ENCODE results near the gene KIF21A. TPM values are rescaled to one million over a fixed set of nuclear protein-coding genes. Genes with fewer than 3 reads are reported as not detected.

KIF21A gene
- total RNA-seq, 5 donors from 2014 or later (not counting 1 experiment from before 2014, with no cell fraction given): 9.9 to 19.6 (median 13.2) TPM

DNA sequence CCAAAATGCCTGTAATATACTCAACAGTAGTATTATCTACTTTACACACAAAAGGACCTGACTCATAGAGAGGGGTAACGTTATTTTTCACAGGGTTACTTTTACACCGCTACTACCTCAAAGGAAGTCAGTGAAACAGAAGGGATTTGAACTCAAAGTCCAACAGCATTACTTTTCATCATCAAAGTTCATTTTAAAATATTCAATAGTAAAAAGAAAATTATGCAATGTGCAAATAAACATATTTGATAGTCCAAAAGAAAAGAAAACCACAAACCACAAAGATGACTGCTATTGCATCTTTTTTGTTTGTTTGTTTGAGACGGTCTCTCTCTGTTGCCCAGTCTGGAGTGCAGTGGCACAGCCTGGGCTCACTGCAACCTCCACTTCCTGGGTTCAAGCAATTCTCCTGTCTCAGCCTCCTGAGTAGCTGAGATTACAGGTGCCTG is 15.5 kb downstream of the KIF21A start:
- CTCF ChIA-PET: interaction anchor here in 1 of 2 donors (0.6 to 1.2 kb wide), 4 partner anchors 9 to 107 kb away, joined by 3 to 4 read pairs (median 4); no protein-coding TSS in a partner anchor
- Mint-ChIP-seq H3K27ac (no peak overlapping the region), H3K4me1 (peaks cover 4 to 14% (median 11%) of the 10 kb centered on the region in 3 donors), H3K4me3 (no peak overlapping the region), H3K27me3 (no peaks in the 10 kb centered on the region), H3K36me3 (no peaks in the 10 kb centered on the region), H3K9me3 (no peaks in the 10 kb centered on the region)
- no peak overlapping the region for H3K27ac ChIP-seq (ENCODE audit: low read length)
- H3K4me3 ChIP-seq (ENCODE audit: control insufficient read depth in 1 of 2, extremely low read depth in 1 of 2, low read length in 1 of 2): no peak overlapping the region
- no CpG with 5 or more reads among the region's 3 CpGs for WGBS (ENCODE audit: insufficient coverage)
- no peaks in the 10 kb centered on the region for H3K36me3 ChIP-seq (ENCODE audit: control insufficient read depth in 2 of 2, extremely low read depth in 1 of 2, insufficient read depth in 1 of 2, low read length in 1 of 2)
- H3K9me3 ChIP-seq: no peaks in the 10 kb centered on the region
- no peaks in the 10 kb centered on the region for H3K4me1 ChIP-seq (ENCODE audit: control insufficient read depth in 1 of 2, extremely low read depth in 1 of 2, insufficient read depth in 2 of 2, low read length in 2 of 2)
- no peaks in the 10 kb centered on the region for H3K27me3 ChIP-seq (replicated peaks in 1 of 2; ENCODE audit: control insufficient read depth in 2 of 2, extremely low read depth in 1 of 2, insufficient read depth in 2 of 2, low read length in 1 of 2)
- ATAC-seq (replicated peaks in 1 of 4) (no peak), DNase-seq (no peak)
- POLR2A ChIA-PET: interaction anchor here in 1 of 2 donors (0.6 kb wide), 2 partner anchors 13 to 134 kb away, joined by 3 read pairs; no protein-coding TSS in a partner anchor

GRCh38 chr12:39426636-39427240 is 16.2 kb downstream of the KIF21A start:
- Mint-ChIP-seq H3K9me3 (no peaks in the 10 kb centered on the region), H3K27me3 (no peaks in the 10 kb centered on the region), H3K4me3 (no peak overlapping the region), H3K36me3 (no peaks in the 10 kb centered on the region), H3K4me1 (peaks cover 4 to 14% (median 11%) of the 10 kb centered on the region in 3 donors), H3K27ac (no peak overlapping the region)
- Histone ChIP-seq H3K4me3 (ENCODE audit: control insufficient read depth in 1 of 2, extremely low read depth in 1 of 2, low read length in 1 of 2) (no peak overlapping the region), H3K4me1 (ENCODE audit: control insufficient read depth in 1 of 2, extremely low read depth in 1 of 2, insufficient read depth in 2 of 2, low read length in 2 of 2) (no peaks in the 10 kb centered on the region), H3K27me3 (replicated peaks in 1 of 2; ENCODE audit: control insufficient read depth in 2 of 2, extremely low read depth in 1 of 2, insufficient read depth in 2 of 2, low read length in 1 of 2) (no peaks in the 10 kb centered on the region), H3K27ac (ENCODE audit: low read length) (no peak overlapping the region), H3K9me3 (no peaks in the 10 kb centered on the region), H3K36me3 (ENCODE audit: control insufficient read depth in 2 of 2, extremely low read depth in 1 of 2, insufficient read depth in 1 of 2, low read length in 1 of 2) (no peaks in the 10 kb centered on the region)
- WGBS (ENCODE audit: insufficient coverage): no CpG with 5 or more reads among the region's 3 CpGs
- CTCF ChIA-PET: interaction anchor here in 1 of 2 donors (0.6 to 1.2 kb wide), 5 partner anchors 9 to 107 kb away, joined by 3 to 4 read pairs (median 4); no protein-coding TSS in a partner anchor
- POLR2A ChIA-PET: interaction anchor here in 1 of 2 donors (0.6 kb wide), 2 partner anchors 13 to 135 kb away, joined by 3 read pairs; no protein-coding TSS in a partner anchor
- DNase-seq (no peak), ATAC-seq (replicated peaks in 1 of 4) (no peak)

GRCh38 chr12:39420043-39420442 is 22.9 kb downstream of the KIF21A start:
- ChIA-PET CTCF (no interaction called here), POLR2A (no interaction called here)
- H3K9me3 ChIP-seq: no peaks in the 10 kb centered on the region
- no peaks in the 10 kb centered on the region for H3K4me1 ChIP-seq (ENCODE audit: control insufficient read depth in 1 of 2, extremely low read depth in 1 of 2, insufficient read depth in 2 of 2, low read length in 2 of 2)
- no peak overlapping the region for H3K27ac ChIP-seq (ENCODE audit: low read length)
- 86% methylated on average over 1 of the region's 2 CpGs for WGBS (ENCODE audit: insufficient coverage)
- peaks cover 0 to 6% (median 0%) of the 10 kb centered on the region in 3 donors for H3K9me3 Mint-ChIP-seq
- no peak for DNase-seq
- H3K4me1 Mint-ChIP-seq: peaks cover 0 to 3% (median 0%) of the 10 kb centered on the region in 3 donors
- peaks cover 18% of the 10 kb centered on the region for H3K36me3 Mint-ChIP-seq
- H3K4me3 ChIP-seq (ENCODE audit: control insufficient read depth in 1 of 2, extremely low read depth in 1 of 2, low read length in 1 of 2): no peak overlapping the region
- no peaks in the 10 kb centered on the region for H3K27me3 Mint-ChIP-seq
- ATAC-seq (replicated peaks in 1 of 4): no peak
- no peak overlapping the region for H3K4me3 Mint-ChIP-seq
- H3K27me3 ChIP-seq (replicated peaks in 1 of 2; ENCODE audit: control insufficient read depth in 2 of 2, extremely low read depth in 1 of 2, insufficient read depth in 2 of 2, low read length in 1 of 2): no peaks in the 10 kb centered on the region
- H3K27ac Mint-ChIP-seq: no peak overlapping the region
- H3K36me3 ChIP-seq (ENCODE audit: control insufficient read depth in 2 of 2, extremely low read depth in 1 of 2, insufficient read depth in 1 of 2, low read length in 1 of 2): no peaks in the 10 kb centered on the region

DNA sequence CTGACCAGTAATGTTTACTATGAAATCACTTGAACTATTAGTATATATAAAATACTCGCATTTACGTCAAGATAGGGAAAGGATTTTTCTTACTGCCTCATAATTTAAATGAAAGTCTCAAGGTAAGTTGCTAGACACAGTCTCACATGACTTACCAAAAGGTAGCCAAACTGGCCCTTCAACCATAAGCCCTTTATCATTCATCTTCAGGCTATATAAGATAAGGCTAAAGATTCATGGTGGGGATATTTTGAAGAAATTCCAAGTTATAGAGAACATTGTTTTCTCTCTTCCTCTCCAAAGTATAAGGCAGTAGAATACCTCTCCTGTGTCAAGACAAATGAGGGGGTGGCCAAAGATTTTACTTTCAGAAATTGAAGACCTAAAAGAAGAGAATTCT is 23.4 kb downstream of the KIF21A start:
- H3K4me3 Mint-ChIP-seq: no peak overlapping the region
- no CpG with 5 or more reads among the region's 2 CpGs for WGBS (ENCODE audit: insufficient coverage)
- Histone ChIP-seq H3K4me1 (ENCODE audit: control insufficient read depth in 1 of 2, extremely low read depth in 1 of 2, insufficient read depth in 2 of 2, low read length in 2 of 2) (no peaks in the 10 kb centered on the region), H3K36me3 (ENCODE audit: control insufficient read depth in 2 of 2, extremely low read depth in 1 of 2, insufficient read depth in 1 of 2, low read length in 1 of 2) (no peaks in the 10 kb centered on the region), H3K27ac (ENCODE audit: low read length) (no peak overlapping the region), H3K27me3 (replicated peaks in 1 of 2; ENCODE audit: control insufficient read depth in 2 of 2, extremely low read depth in 1 of 2, insufficient read depth in 2 of 2, low read length in 1 of 2) (no peaks in the 10 kb centered on the region), H3K4me3 (ENCODE audit: control insufficient read depth in 1 of 2, extremely low read depth in 1 of 2, low read length in 1 of 2) (no peak overlapping the region), H3K9me3 (no peaks in the 10 kb centered on the region)
- no peaks in the 10 kb centered on the region for H3K27me3 Mint-ChIP-seq
- ATAC-seq (replicated peaks in 1 of 4) (no peak), DNase-seq (no peak)
- H3K9me3 Mint-ChIP-seq: peaks cover 0 to 6% (median 0%) of the 10 kb centered on the region in 3 donors
- CTCF ChIA-PET: no interaction called here
- POLR2A ChIA-PET: no interaction called here
- H3K27ac Mint-ChIP-seq: no peak overlapping the region
- peaks cover 0 to 4% (median 0%) of the 10 kb centered on the region in 3 donors for H3K4me1 Mint-ChIP-seq
- peaks cover 18% of the 10 kb centered on the region for H3K36me3 Mint-ChIP-seq

DNA sequence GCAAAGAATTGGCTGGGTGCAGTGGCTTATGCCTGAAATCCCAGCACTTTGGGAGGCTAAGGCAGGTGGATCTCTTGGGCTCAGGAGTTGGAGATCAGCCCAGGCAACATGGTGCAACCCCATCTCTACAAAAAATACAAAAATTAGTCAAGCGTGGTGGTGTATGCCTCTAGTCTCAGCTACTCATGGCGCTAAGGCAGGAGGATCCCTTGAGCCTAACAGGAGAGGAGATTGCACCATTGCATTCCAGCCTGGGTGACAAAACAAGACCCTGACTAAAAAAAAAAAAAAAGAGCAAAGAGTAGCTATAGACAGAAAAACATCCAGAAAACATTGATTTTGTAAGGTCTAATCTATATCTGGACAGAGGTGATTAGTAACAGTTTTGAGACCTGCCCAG is 25.0 kb downstream of the KIF21A start:
- DNase-seq: no peak
- no peak overlapping the region for H3K27ac ChIP-seq (ENCODE audit: low read length)
- Mint-ChIP-seq H3K27ac (no peak overlapping the region), H3K36me3 (peaks cover 18% of the 10 kb centered on the region), H3K4me3 (no peak overlapping the region), H3K27me3 (no peaks in the 10 kb centered on the region), H3K9me3 (peaks cover 0 to 6% (median 0%) of the 10 kb centered on the region in 3 donors), H3K4me1 (peaks cover 0 to 9% (median 0%) of the 10 kb centered on the region in 3 donors)
- H3K4me3 ChIP-seq (ENCODE audit: control insufficient read depth in 1 of 2, extremely low read depth in 1 of 2, low read length in 1 of 2): no peak overlapping the region
- no peaks in the 10 kb centered on the region for H3K4me1 ChIP-seq (ENCODE audit: control insufficient read depth in 1 of 2, extremely low read depth in 1 of 2, insufficient read depth in 2 of 2, low read length in 2 of 2)
- no CpG with 5 or more reads among the region's 2 CpGs for WGBS (ENCODE audit: insufficient coverage)
- POLR2A ChIA-PET: interaction anchor here in 1 of 2 donors (0.6 kb wide), 1 partner anchor 32 kb away, joined by 3 read pairs; no protein-coding TSS in a partner anchor
- H3K9me3 ChIP-seq: no peaks in the 10 kb centered on the region
- CTCF ChIA-PET: interaction anchor here in 1 of 2 donors (1.0 kb wide), 1 partner anchor 9 kb away, joined by 3 read pairs; no protein-coding TSS in a partner anchor
- H3K27me3 ChIP-seq (replicated peaks in 1 of 2; ENCODE audit: control insufficient read depth in 2 of 2, extremely low read depth in 1 of 2, insufficient read depth in 2 of 2, low read length in 1 of 2): no peaks in the 10 kb centered on the region
- no peaks in the 10 kb centered on the region for H3K36me3 ChIP-seq (ENCODE audit: control insufficient read depth in 2 of 2, extremely low read depth in 1 of 2, insufficient read depth in 1 of 2, low read length in 1 of 2)
- no peak for ATAC-seq (replicated peaks in 1 of 4)

- Histone ChIP-seq H3K4me1 (ENCODE audit: control insufficient read depth in 1 of 2, extremely low read depth in 1 of 2, insufficient read depth in 2 of 2, low read length in 2 of 2) (no peaks in the 10 kb centered on the region), H3K9me3 (no peaks in the 10 kb centered on the region), H3K27me3 (replicated peaks in 1 of 2; ENCODE audit: control insufficient read depth in 2 of 2, extremely low read depth in 1 of 2, insufficient read depth in 2 of 2, low read length in 1 of 2) (no peaks in the 10 kb centered on the region), H3K4me3 (ENCODE audit: control insufficient read depth in 1 of 2, extremely low read depth in 1 of 2, low read length in 1 of 2) (no peak overlapping the region), H3K27ac (ENCODE audit: low read length) (no peak overlapping the region), H3K36me3 (ENCODE audit: control insufficient read depth in 2 of 2, extremely low read depth in 1 of 2, insufficient read depth in 1 of 2, low read length in 1 of 2) (peaks cover 0 to 4% of the 10 kb centered on the region in 2 donors)
- H3K36me3 Mint-ChIP-seq: peaks cover 5% of the 10 kb centered on the region
- H3K9me3 Mint-ChIP-seq: no peaks in the 10 kb centered on the region
- H3K4me1 Mint-ChIP-seq: peaks cover 0 to 9% (median 0%) of the 10 kb centered on the region in 3 donors
- H3K27me3 Mint-ChIP-seq: no peaks in the 10 kb centered on the region
- no peak for ATAC-seq (replicated peaks in 1 of 4)
- POLR2A ChIA-PET: interaction anchor here (0.6 to 1.0 kb wide), 3 partner anchors 10 to 42 kb away, joined by 3 read pairs; no protein-coding TSS in a partner anchor
- DNase-seq: no peak
- no CpG with 5 or more reads among the region's 2 CpGs for WGBS (ENCODE audit: insufficient coverage)
- CTCF ChIA-PET: interaction anchor here in 1 of 2 donors (0.8 kb wide), 1 partner anchor 28 kb away, joined by 3 read pairs; no protein-coding TSS in a partner anchor
- no peak overlapping the region for H3K4me3 Mint-ChIP-seq
- H3K27ac Mint-ChIP-seq: no peak overlapping the region
These were observed 28.8 kb downstream of the KIF21A start for GRCh38 chr12:39413836-39414771.
